NT2/D1 (cell line): ENCODE measurements around the gene HINT3.

Experiments used
- SUZ12 ChIP-seq: IDR thresholded peaks from 2 replicates; pipeline ENCODE4 v1.6.1; 2011; ENCODE audit not compliant: insufficient read length, insufficient read depth; ENCODE audit errors: extremely low read depth
- YY1 ChIP-seq: IDR thresholded peaks from 2 replicates; pipeline ENCODE4 v1.6.1; 2011; ENCODE audit not compliant: insufficient read length, insufficient read depth
- ZNF274 ChIP-seq: IDR thresholded peaks from 2 replicates; pipeline ENCODE4 v1.6.1; 2011; ENCODE audit warnings: mild to moderate bottlenecking, low read depth, low read length

- no peak for TF ChIP-seq SUZ12
- no peak for TF ChIP-seq ZNF274
- TF ChIP-seq YY1, result no peak
Observed at GRCh38 chr6:125939791-125940190, 16.8 kb upstream of the HINT3 start.
